Measurements from ENCODE around the gene ZNF586.

GRCh38 chr19:57757941-57758340, 11.5 kb upstream of the ZNF586 start:
- TF ChIP-seq POLR2A (IDR thresholded peaks at IDR 0.05) = no peak
- no peak for TF ChIP-seq CTCF (IDR thresholded peaks at IDR 0.05)

Measured in uterus (tissue), 2 donors.